Transverse colon (tissue), 4 donors: ENCODE results near the gene MBTPS2.

Experiments
- CTCF ChIP-seq, 5 experiments: fragments of 200-600 bp in 3 of 5; fragments of 450-650 bp in 2 of 5; sonication (generic) in 3 of 5; IDR thresholded peaks; 1 replicate in 2 of 5; 2 replicates in 3 of 5; pipeline ENCODE4 v1.5.1; 2016 to 2017; ENCODE audit warnings: antibody characterized with exemption in 5 of 5, inconsistent platforms in 3 of 5, mild to moderate bottlenecking in 2 of 5, moderate library complexity in 1 of 5
- EP300 ChIP-seq: sonication (generic); formaldehyde crosslinking; IDR thresholded peaks from one replicate; pipeline ENCODE4 v1.6.1; 2017; ENCODE audit warnings: antibody characterized with exemption, low read depth
- POLR2A ChIP-seq: fragments of 450-650 bp; IDR thresholded peaks from one replicate; pipeline ENCODE4 v1.6.1; 2016; ENCODE audit warnings: antibody characterized with exemption, mild to moderate bottlenecking, moderate library complexity
- POLR2AphosphoS5 ChIP-seq, 3 donors: sonication (generic); formaldehyde crosslinking; IDR thresholded peaks; one replicate each; pipeline ENCODE4 v1.6.1; 2016; ENCODE audit warnings: antibody characterized with exemption in 3 of 3

GRCh38 chrX:21883258-21883657, 43.8 kb downstream of the MBTPS2 start:
- TF ChIP-seq POLR2A (no peak), CTCF (IDR thresholded peaks at IDR 0.05) (no peak), EP300 (no peak), POLR2AphosphoS5 (IDR thresholded peaks at IDR 0.05) (no peak)
